Mucosa of stomach (tissue), 1 donor: ENCODE data around the gene MRGPRF.
"Not testable (repeated sequence)": the region's sequence is repeated elsewhere in the genome, so short reads cannot be mapped to it uniquely, and the experiment has no call there.

Experiments
- H3K27me3 ChIP-seq: one replicate; pipeline ENCODE4 v1.7.0; 2013; ENCODE audit warnings: mild to moderate bottlenecking, low read length; ENCODE audit not compliant: control insufficient read depth, insufficient read depth
- H3K36me3 ChIP-seq: one replicate; pipeline ENCODE4 v1.7.0; 2013; ENCODE audit warnings: low read length; ENCODE audit not compliant: control insufficient read depth, insufficient read depth
- H3K4me1 ChIP-seq: one replicate; pipeline ENCODE4 v1.7.0; 2013; ENCODE audit warnings: mild to moderate bottlenecking, low read length; ENCODE audit not compliant: control insufficient read depth, insufficient read depth
- H3K4me3 ChIP-seq: one replicate; pipeline ENCODE4 v1.7.0; 2013; ENCODE audit warnings: low read length
- H3K9ac ChIP-seq: one replicate; pipeline ENCODE4 v1.7.0; 2013; ENCODE audit warnings: mild to moderate bottlenecking, low read length, moderate library complexity
- H3K9me3 ChIP-seq: one replicate; pipeline ENCODE4 v1.7.0; 2013; ENCODE audit warnings: mild to moderate bottlenecking, low read length, moderate library complexity; ENCODE audit not compliant: control insufficient read depth
- donor health status: Pancreatic carcinoma.

Gene MRGPRF

DNA sequence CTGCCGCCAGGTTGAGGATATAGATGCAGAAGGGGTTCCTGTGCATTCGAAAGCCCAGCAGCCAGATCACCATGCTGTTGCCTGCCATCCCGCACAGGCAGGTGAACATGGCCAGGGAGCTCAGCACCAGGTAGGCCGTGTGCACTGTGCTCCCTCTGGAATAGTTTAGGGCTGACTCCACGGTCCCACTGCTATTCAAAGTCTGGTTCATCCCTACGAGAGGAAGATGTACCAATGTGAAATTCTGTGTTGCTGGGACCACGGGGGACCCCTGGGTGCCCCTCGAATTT is 32.3 kb downstream of the MRGPRF start, which contains the start of gene MRGPRD:
TSS of gene MRGPRD (minus strand) at position 211 of the 290 bp plus-strand sequence. CDS start at position 211, 0 bp downstream.
- H3K4me1 ChIP-seq: no peaks in the 10 kb centered on the region
- H3K9me3 ChIP-seq: no peaks in the 10 kb centered on the region
- H3K4me3 ChIP-seq: no peak within 1 kb of the TSS
- H3K36me3 ChIP-seq: no peaks in the 10 kb centered on the region
- H3K27me3 ChIP-seq: peaks cover 7% of the 10 kb centered on the region
- H3K9ac ChIP-seq: no peak within 1 kb of the TSS

DNA sequence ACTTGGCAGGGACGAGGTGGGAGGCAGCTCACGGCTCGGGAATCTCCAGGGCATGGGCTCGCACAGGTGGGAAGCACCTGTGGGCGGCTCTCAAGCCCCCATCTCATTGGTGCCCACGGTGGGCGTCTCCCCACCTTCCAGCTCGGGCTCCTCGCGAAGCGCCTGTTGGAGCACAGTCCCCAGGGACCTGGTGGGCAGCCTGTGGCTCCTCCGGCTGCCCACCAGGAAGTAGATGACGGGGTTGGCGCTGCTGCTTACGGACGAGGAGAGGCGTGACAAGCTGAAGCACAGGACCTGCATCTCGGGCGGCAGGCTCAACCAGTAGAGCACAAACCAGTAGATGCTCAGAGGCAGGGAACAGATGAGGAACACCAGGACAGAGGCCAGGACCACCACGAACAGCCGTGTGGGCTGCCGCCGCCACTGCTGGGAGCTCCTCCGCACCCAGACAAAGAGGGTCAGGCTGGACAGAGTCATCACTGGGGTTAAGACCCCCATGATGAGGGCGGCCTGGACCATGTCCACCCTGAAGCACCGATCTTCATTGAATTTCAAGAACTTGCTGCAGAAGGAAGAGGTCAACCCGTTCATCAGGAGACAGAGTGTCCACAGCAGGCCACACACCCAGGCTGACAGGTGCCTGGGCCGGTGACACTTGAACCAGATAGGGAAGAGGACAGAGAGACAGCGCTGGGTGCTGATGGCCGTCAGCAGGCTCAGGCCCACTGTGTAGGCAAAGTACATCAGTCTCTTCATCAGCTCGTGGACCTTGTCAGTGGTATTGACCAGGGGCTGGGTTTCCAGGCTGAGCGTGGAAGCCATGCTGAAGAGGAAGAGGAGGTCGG is 32.9 kb downstream of the MRGPRF start:
- no peaks in the 10 kb centered on the region for H3K9me3 ChIP-seq
- peaks cover 7% of the 10 kb centered on the region for H3K27me3 ChIP-seq
- H3K4me3 ChIP-seq: no peak overlapping the region
- no peaks in the 10 kb centered on the region for H3K4me1 ChIP-seq
- H3K36me3 ChIP-seq: no peaks in the 10 kb centered on the region
- H3K9ac ChIP-seq: no peak overlapping the region

DNA sequence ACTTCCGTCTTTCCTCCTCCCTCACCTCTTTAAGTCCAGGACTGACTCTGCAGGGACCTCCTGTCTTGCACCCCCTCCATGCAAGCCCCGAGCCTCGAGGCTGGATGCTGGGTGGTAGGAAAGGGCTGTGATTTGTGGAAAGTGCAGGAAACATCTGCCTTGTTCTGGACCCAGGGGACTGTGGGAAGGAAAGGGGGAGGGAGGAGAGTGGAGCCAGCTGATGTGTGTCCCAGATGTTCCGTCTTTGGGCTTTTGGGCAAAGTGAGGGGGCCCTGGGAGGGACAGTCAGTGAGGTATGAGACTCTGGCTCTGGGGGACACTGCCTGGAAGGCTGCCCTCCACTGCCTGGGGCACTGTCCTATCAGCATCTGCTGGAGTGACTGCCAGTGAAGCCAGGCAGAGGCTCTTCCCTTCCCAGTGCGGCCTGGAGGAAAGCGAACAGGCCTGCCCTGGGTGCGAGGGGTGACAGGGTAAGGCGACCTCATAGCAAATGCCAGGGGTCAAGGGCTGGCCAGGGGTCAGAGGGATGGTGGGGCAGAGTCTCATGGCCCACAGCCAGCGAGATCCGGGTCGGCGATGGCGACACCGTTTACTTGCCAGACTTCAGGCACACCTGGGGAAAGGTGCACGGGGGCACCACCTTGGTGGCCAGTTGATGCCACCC is 34.0 kb downstream of the MRGPRF start:
- no peak overlapping the region for H3K4me3 ChIP-seq
- no peaks in the 10 kb centered on the region for H3K36me3 ChIP-seq
- H3K27me3 ChIP-seq: peaks cover 7% of the 10 kb centered on the region
- no peak overlapping the region for H3K9ac ChIP-seq
- no peaks in the 10 kb centered on the region for H3K4me1 ChIP-seq
- no peaks in the 10 kb centered on the region for H3K9me3 ChIP-seq

GRCh38 chr11:68978626-68978930 is 34.5 kb downstream of the MRGPRF start:
- H3K4me1 ChIP-seq: no peaks in the 10 kb centered on the region
- peaks cover 7% of the 10 kb centered on the region for H3K27me3 ChIP-seq
- no peak overlapping the region for H3K9ac ChIP-seq
- no peaks in the 10 kb centered on the region for H3K9me3 ChIP-seq
- H3K4me3 ChIP-seq: no peak overlapping the region
- no peaks in the 10 kb centered on the region for H3K36me3 ChIP-seq

GRCh38 chr11:68977781-68978625 is 35.0 kb downstream of the MRGPRF start:
- no peaks in the 10 kb centered on the region for H3K36me3 ChIP-seq
- peaks cover 7% of the 10 kb centered on the region for H3K27me3 ChIP-seq
- H3K9me3 ChIP-seq: no peaks in the 10 kb centered on the region
- H3K4me3 ChIP-seq: no peak overlapping the region
- H3K9ac ChIP-seq: no peak overlapping the region
- H3K4me1 ChIP-seq: no peaks in the 10 kb centered on the region

- Histone ChIP-seq H3K27me3 (peaks cover 8% of the 10 kb centered on the region), H3K9ac (no peak overlapping the region), H3K9me3 (no peaks in the 10 kb centered on the region), H3K4me1 (no peaks in the 10 kb centered on the region), H3K36me3 (no peaks in the 10 kb centered on the region), H3K4me3 (no peak overlapping the region)
These were observed 36.5 kb downstream of the MRGPRF start for GRCh38 chr11:68976563-68976962.

- no peaks in the 10 kb centered on the region for H3K36me3 ChIP-seq
- no peaks in the 10 kb centered on the region for H3K9me3 ChIP-seq
- no peak overlapping the region for H3K9ac ChIP-seq
- peaks cover 10% of the 10 kb centered on the region for H3K27me3 ChIP-seq
- H3K4me1 ChIP-seq: no peaks in the 10 kb centered on the region
- no peak overlapping the region for H3K4me3 ChIP-seq
These were observed 37.0 kb downstream of the MRGPRF start for GRCh38 chr11:68976095-68976494.

DNA sequence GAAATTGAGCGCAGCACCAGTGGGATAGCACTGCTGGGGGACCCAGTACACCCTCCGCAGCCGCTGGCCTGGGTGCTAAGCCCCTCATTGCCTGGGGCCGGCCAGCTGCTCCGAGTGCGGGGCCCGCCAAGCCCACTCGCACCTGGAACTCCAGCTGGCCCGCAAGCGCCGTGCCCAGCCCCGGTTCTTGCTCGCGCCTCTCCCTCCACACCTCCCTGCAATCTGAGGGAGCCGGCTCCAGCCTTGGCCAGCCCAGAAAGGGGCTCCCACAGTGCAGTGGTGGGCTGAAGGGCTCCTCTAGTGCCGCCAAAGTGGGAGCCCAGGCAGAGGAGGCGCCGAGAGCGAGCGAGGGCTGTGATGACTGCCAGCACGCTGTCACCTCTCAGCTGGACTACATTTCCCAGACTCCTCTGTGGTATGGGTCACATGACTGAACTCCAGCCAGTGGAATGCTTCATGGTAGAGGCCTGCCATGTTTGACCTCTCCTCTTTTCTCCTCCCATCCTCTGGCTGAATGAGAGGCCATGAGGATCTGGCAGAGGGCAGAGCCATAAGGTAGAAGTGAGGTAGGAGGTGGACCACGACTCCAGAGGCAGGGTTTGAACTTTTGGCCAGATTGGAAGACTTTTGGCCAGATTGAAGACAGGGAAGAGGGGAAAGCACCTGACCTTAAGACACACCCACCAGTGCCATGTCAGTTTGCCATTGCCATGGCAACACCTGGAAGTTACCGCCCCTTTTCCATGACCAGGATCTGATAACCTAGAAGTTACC is 38.4 kb downstream of the MRGPRF start:
- Histone ChIP-seq H3K4me1 (no peaks in the 10 kb centered on the region), H3K9ac (no peak overlapping the region), H3K9me3 (no peaks in the 10 kb centered on the region), H3K36me3 (no peaks in the 10 kb centered on the region), H3K27me3 (peaks cover 10% of the 10 kb centered on the region), H3K4me3 (no peak overlapping the region)

DNA sequence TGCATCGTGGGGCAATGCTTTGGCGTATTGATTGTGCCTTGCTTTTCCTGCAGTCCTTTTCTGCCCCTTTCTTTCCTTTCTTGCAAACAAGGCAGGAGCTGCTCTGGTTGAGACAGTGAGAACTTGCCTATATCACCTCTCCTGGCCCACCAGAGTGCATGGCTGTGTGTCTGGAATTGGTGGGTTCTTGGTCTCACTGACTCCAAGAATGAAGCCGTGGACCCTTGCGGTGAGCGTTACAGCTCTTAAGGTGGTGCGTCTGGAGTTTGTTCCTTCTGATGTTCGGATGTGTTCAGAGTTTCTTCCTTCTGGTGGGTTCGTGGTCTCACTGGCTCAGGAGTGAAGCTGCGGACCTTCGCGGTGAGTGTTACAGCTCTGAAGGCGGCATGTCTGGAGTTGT is 39.3 kb downstream of the MRGPRF start:
- H3K4me1 ChIP-seq, H3K9ac ChIP-seq, H3K9me3 ChIP-seq, H3K27me3 ChIP-seq, H3K36me3 ChIP-seq, H3K4me3 ChIP-seq: not testable (repeated sequence)

GRCh38 chr11:68973219-68973618 is 39.8 kb downstream of the MRGPRF start:
- Histone ChIP-seq H3K4me1 (no peaks in the 10 kb centered on the region), H3K9ac (no peak overlapping the region), H3K27me3 (peaks cover 3% of the 10 kb centered on the region), H3K9me3 (no peaks in the 10 kb centered on the region), H3K4me3 (no peak overlapping the region), H3K36me3 (no peaks in the 10 kb centered on the region)

- Histone ChIP-seq H3K4me1 (no peaks in the 10 kb centered on the region), H3K9ac (no peak overlapping the region), H3K9me3 (no peaks in the 10 kb centered on the region), H3K36me3 (no peaks in the 10 kb centered on the region), H3K4me3 (no peak overlapping the region), H3K27me3 (peaks cover 3% of the 10 kb centered on the region)
These were observed 42.0 kb downstream of the MRGPRF start for GRCh38 chr11:68970921-68971636.
